ENCODE measurements around the gene IL17C.

Gene IL17C

DNA sequence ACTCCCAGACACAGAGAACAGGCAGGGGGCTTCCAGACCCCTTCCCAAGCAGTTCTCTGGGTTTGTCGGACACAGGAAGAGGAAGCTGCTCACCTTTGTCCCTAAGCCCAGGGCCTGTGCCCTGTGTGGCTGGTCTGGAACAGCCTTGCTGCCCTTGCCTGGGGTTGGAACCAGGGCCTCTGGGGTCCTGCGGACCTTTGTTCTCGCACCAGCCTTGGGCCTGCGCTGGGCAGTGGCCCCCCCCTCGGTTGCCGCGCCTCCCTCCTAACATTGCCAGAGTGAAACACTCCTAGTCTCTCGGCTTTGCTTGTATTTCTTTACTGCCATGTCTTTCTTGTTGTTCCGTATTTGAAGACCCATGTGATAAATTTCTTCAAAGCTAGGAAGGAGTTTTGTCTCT is 8.5 kb upstream of the IL17C start:
- Histone ChIP-seq H2AFZ (no peak overlapping the region), H3K4me1 (no peaks in the 10 kb centered on the region), H3K4me3 (ENCODE audit: low read depth, low read length) (no peak overlapping the region), H3K9me3 (ENCODE audit: control insufficient read depth, low read length) (no peaks in the 10 kb centered on the region), H3K79me2 (no peaks in the 10 kb centered on the region), H3K27ac (no peak overlapping the region), H3K36me3 (ENCODE audit: control insufficient read depth, insufficient read depth, low read length) (no peaks in the 10 kb centered on the region), H3K27me3 (ENCODE audit: control insufficient read depth, insufficient read depth, low read length) (no peaks in the 10 kb centered on the region), H3K9ac (no peak overlapping the region), H3K4me2 (ENCODE audit: low read length) (no peak overlapping the region)
- no peak for TF ChIP-seq CTCF (IDR thresholded peaks at IDR 0.05)

DNA sequence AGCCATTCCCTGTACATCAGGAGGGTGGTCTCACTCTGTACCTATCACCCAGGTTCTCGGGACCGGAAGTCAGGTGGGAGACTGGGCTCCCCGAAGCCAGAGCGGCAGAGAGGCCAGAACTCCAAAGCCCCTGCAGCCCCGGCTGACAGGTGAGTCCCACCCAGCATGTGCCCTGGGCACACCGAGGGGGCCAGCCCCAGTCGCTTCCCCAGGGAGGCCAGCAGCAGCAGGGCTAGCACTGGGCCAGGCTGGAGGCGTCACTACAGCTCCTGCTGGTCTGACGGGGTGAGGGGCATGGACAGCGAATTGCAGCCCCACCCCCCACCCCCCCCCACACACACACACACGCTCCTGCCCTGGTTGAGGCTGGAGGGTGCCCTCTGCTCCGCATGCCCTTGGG is 7.9 kb upstream of the IL17C start:
- no peak overlapping the region for H3K9ac ChIP-seq
- no peaks in the 10 kb centered on the region for H3K4me1 ChIP-seq
- H3K9me3 ChIP-seq (ENCODE audit: control insufficient read depth, low read length) = no peaks in the 10 kb centered on the region
- no peaks in the 10 kb centered on the region for H3K36me3 ChIP-seq (ENCODE audit: control insufficient read depth, insufficient read depth, low read length)
- H3K4me3 ChIP-seq (ENCODE audit: low read depth, low read length) = no peak overlapping the region
- H3K4me2 ChIP-seq (ENCODE audit: low read length) = no peak overlapping the region
- no peaks in the 10 kb centered on the region for H3K79me2 ChIP-seq
- no peaks in the 10 kb centered on the region for H3K27me3 ChIP-seq (ENCODE audit: control insufficient read depth, insufficient read depth, low read length)
- no peak for TF ChIP-seq CTCF (IDR thresholded peaks at IDR 0.05)
- no peak overlapping the region for H3K27ac ChIP-seq
- no peak overlapping the region for H2AFZ ChIP-seq

- Histone ChIP-seq H3K79me2 (no peaks in the 10 kb centered on the region), H3K27ac (no peak overlapping the region), H3K4me1 (no peaks in the 10 kb centered on the region), H3K9ac (no peak overlapping the region), H3K9me3 (ENCODE audit: control insufficient read depth, low read length) (no peaks in the 10 kb centered on the region), H3K27me3 (ENCODE audit: control insufficient read depth, insufficient read depth, low read length) (no peaks in the 10 kb centered on the region), H3K36me3 (ENCODE audit: control insufficient read depth, insufficient read depth, low read length) (no peaks in the 10 kb centered on the region), H2AFZ (no peak overlapping the region), H3K4me2 (ENCODE audit: low read length) (no peak overlapping the region), H3K4me3 (ENCODE audit: low read depth, low read length) (no peak overlapping the region)
- no peak for TF ChIP-seq CTCF (IDR thresholded peaks at IDR 0.05)
These were observed 7.4 kb upstream of the IL17C start for GRCh38 chr16:88630941-88631340.

GRCh38 chr16:88631384-88631783 is 7.0 kb upstream of the IL17C start:
- H3K79me2 ChIP-seq = no peaks in the 10 kb centered on the region
- no peak overlapping the region for H3K4me2 ChIP-seq (ENCODE audit: low read length)
- no peaks in the 10 kb centered on the region for H3K9me3 ChIP-seq (ENCODE audit: control insufficient read depth, low read length)
- no peak overlapping the region for H2AFZ ChIP-seq
- TF ChIP-seq CTCF (IDR thresholded peaks at IDR 0.05) = no peak
- H3K9ac ChIP-seq = no peak overlapping the region
- no peak overlapping the region for H3K27ac ChIP-seq
- H3K27me3 ChIP-seq (ENCODE audit: control insufficient read depth, insufficient read depth, low read length) = no peaks in the 10 kb centered on the region
- no peak overlapping the region for H3K4me3 ChIP-seq (ENCODE audit: low read depth, low read length)
- no peaks in the 10 kb centered on the region for H3K4me1 ChIP-seq
- H3K36me3 ChIP-seq (ENCODE audit: control insufficient read depth, insufficient read depth, low read length) = no peaks in the 10 kb centered on the region

- H3K27me3 ChIP-seq (ENCODE audit: control insufficient read depth, insufficient read depth, low read length) = no peaks in the 10 kb centered on the region
- no peak overlapping the region for H3K9ac ChIP-seq
- H3K4me2 ChIP-seq (ENCODE audit: low read length) = no peak overlapping the region
- no peak overlapping the region for H2AFZ ChIP-seq
- no peak for TF ChIP-seq CTCF (IDR thresholded peaks at IDR 0.05)
- no peaks in the 10 kb centered on the region for H3K36me3 ChIP-seq (ENCODE audit: control insufficient read depth, insufficient read depth, low read length)
- no peaks in the 10 kb centered on the region for H3K4me1 ChIP-seq
- no peak overlapping the region for H3K27ac ChIP-seq
- no peak overlapping the region for H3K4me3 ChIP-seq (ENCODE audit: low read depth, low read length)
- H3K79me2 ChIP-seq = no peaks in the 10 kb centered on the region
- H3K9me3 ChIP-seq (ENCODE audit: control insufficient read depth, low read length) = no peaks in the 10 kb centered on the region
These were observed 6.3 kb upstream of the IL17C start for GRCh38 chr16:88631920-88632586.

Measured in parathyroid adenoma (tissue), 2 donors.